ENCODE results near the gene SGIP1. TPM values are rescaled to one million over a fixed set of nuclear protein-coding genes. Genes with fewer than 3 reads are reported as not detected.
A peak's percentile ranks its signal among the peaks of the same experiment; 100 is the strongest.

Gene SGIP1
- total RNA-seq, 1 donor from 2014 or later = 4.2 TPM

DNA sequence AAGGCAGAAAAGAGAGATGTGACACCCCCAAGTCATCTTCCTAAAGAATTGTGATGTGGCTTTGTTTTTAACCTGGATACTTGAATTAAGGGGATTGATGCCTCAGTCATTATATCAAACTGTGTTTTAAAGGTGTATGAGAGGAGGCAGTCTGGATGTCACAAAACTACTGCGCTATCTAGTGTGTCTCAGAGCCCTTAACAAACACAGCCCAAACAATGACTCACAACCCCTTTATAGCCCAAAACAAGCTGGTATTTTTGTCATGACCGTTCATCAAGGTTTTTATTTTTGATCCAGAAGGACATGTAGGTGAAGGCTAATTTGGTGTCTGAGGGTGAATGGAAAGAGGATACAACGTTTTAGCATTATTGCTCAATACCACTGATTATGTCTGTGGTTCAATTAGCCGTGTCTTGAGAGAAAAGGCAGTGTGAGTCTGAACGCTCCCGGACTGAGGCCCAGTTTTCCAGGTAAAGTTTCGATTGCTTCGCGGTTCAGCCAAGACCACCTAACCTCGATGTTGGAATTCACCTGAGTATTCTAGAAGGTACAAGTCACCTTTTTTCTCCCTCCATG is 71.6 kb downstream of the SGIP1 start:
- Mint-ChIP-seq H3K9me3 (no peaks in the 10 kb centered on the region), H3K4me1 (no peaks in the 10 kb centered on the region), H3K27ac (no peak overlapping the region), H3K36me3 (no peaks in the 10 kb centered on the region), H3K27me3 (ENCODE audit: insufficient read depth, low read depth) (peaks cover 3% of the 10 kb centered on the region), H3K4me3 (no peak overlapping the region)
- Histone ChIP-seq H4K20me1 (ENCODE audit: low read depth) (no peaks in the 10 kb centered on the region), H3K79me2 (ENCODE audit: low read depth) (no peaks in the 10 kb centered on the region), H3K36me3 (no peaks in the 10 kb centered on the region), H3K9ac (no peak overlapping the region), H3K27ac (no peak overlapping the region), H3K4me1 (no peaks in the 10 kb centered on the region), H3K27me3 (no peaks in the 10 kb centered on the region), H3K4me3 (no peak overlapping the region), H2AFZ (replicated peaks) (no peak overlapping the region), H3K4me2 (no peak overlapping the region), H3F3A (ENCODE audit: low read depth) (no peaks in the 10 kb centered on the region), H3K9me3 (ENCODE audit: low read depth) (no peaks in the 10 kb centered on the region)
- DNase-seq (ENCODE audit: low spot score) = no peak
- TF ChIP-seq EZH2 (IDR thresholded peaks at IDR 0.05) (no peak), EZH2phosphoT487 (IDR thresholded peaks at IDR 0.05) (no peak)
- TF ChIP-seq, protein P1, sequence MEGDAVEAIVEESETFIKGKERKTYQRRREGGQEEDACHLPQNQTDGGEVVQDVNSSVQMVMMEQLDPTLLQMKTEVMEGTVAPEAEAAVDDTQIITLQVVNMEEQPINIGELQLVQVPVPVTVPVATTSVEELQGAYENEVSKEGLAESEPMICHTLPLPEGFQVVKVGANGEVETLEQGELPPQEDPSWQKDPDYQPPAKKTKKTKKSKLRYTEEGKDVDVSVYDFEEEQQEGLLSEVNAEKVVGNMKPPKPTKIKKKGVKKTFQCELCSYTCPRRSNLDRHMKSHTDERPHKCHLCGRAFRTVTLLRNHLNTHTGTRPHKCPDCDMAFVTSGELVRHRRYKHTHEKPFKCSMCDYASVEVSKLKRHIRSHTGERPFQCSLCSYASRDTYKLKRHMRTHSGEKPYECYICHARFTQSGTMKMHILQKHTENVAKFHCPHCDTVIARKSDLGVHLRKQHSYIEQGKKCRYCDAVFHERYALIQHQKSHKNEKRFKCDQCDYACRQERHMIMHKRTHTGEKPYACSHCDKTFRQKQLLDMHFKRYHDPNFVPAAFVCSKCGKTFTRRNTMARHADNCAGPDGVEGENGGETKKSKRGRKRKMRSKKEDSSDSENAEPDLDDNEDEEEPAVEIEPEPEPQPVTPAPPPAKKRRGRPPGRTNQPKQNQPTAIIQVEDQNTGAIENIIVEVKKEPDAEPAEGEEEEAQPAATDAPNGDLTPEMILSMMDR (IDR thresholded peaks at IDR 0.05) = no peak

DNA sequence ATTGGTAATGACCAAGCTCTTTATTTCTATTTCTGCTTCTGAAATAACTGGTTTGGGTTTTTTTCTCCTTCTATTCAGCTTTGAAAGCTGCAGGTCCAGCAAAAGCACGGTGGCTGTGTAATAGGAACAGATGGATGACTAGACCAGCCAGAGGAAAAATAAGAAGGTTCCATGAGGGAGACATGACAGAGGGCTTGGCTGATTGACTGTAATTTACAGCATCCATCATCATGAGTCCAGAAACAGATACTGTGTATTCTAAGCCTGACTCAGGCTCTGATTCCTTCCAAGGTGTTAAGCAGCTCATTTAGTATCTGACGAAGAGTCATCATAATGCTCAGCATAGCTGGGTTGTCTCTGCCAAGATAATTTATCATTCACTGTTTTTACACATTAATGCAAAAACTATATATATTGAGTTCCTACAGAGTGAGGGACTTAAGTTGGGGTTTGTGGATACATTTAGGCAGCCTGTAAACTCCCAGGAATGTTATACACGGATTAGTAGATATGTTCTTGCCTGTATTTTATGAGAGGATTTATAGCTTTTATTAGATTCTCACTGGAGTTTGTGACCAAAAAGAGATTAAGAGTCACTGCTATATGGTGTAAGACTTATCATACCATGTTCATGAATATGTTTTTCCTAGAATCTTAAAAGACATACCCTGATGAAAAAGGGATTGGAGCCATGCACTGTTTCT is 72.6 kb downstream of the SGIP1 start:
- Histone ChIP-seq H3K4me3 (no peak overlapping the region), H3K36me3 (no peaks in the 10 kb centered on the region), H3K9me3 (ENCODE audit: low read depth) (no peaks in the 10 kb centered on the region), H3K4me2 (no peak overlapping the region), H4K20me1 (ENCODE audit: low read depth) (no peaks in the 10 kb centered on the region), H3K27me3 (no peaks in the 10 kb centered on the region), H3K27ac (no peak overlapping the region), H3F3A (ENCODE audit: low read depth) (no peaks in the 10 kb centered on the region), H3K4me1 (no peaks in the 10 kb centered on the region), H2AFZ (replicated peaks) (no peak overlapping the region), H3K79me2 (ENCODE audit: low read depth) (no peaks in the 10 kb centered on the region), H3K9ac (no peak overlapping the region)
- Mint-ChIP-seq H3K27ac (no peak overlapping the region), H3K4me1 (no peaks in the 10 kb centered on the region), H3K9me3 (no peaks in the 10 kb centered on the region), H3K4me3 (no peak overlapping the region), H3K27me3 (ENCODE audit: insufficient read depth, low read depth) (peaks cover 3% of the 10 kb centered on the region), H3K36me3 (no peaks in the 10 kb centered on the region)
- TF ChIP-seq, protein P1 (IDR thresholded peaks at IDR 0.05) = no peak
- no peak for TF ChIP-seq EZH2phosphoT487 (IDR thresholded peaks at IDR 0.05)
- no peak for TF ChIP-seq EZH2 (IDR thresholded peaks at IDR 0.05)
- no peak for DNase-seq (ENCODE audit: low spot score)

DNA sequence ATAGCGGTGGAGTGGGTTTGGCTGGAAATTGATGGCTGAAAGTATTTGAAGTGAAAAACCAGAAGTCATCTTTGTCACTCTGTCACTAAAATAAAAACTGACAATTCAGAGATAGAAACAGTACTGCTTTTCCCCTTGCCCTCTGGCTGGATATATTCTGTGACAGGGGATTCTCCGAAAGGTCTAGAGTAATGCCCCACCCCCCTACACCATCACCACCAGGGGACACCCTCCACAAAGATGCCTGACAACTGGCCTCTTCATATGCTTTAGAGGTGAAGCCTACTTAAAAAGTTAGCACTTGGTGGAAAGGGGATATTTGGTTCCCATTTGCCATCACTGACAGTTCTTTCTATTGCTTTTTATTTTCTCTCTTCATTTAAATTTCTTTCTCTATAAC is 73.5 kb downstream of the SGIP1 start:
- Histone ChIP-seq H3K27ac (no peak overlapping the region), H3K36me3 (no peaks in the 10 kb centered on the region), H3K9me3 (ENCODE audit: low read depth) (no peaks in the 10 kb centered on the region), H3K9ac (no peak overlapping the region), H3K79me2 (ENCODE audit: low read depth) (no peaks in the 10 kb centered on the region), H2AFZ (replicated peaks) (no peak overlapping the region), H3K27me3 (no peaks in the 10 kb centered on the region), H3K4me3 (no peak overlapping the region), H3K4me1 (no peaks in the 10 kb centered on the region), H4K20me1 (ENCODE audit: low read depth) (no peaks in the 10 kb centered on the region), H3F3A (ENCODE audit: low read depth) (no peaks in the 10 kb centered on the region), H3K4me2 (no peak overlapping the region)
- Mint-ChIP-seq H3K36me3 (no peaks in the 10 kb centered on the region), H3K4me3 (no peak overlapping the region), H3K4me1 (no peaks in the 10 kb centered on the region), H3K9me3 (no peaks in the 10 kb centered on the region), H3K27ac (no peak overlapping the region), H3K27me3 (ENCODE audit: insufficient read depth, low read depth) (no peaks in the 10 kb centered on the region)
- peak; percentile 28 for DNase-seq (ENCODE audit: low spot score)
- TF ChIP-seq, protein P1 (IDR thresholded peaks at IDR 0.05) = peak; percentile 37
- no peak for TF ChIP-seq EZH2phosphoT487 (IDR thresholded peaks at IDR 0.05)

Data from neural progenitor cell (in vitro differentiated cells).